ENCODE measurements around the gene PCDHA10.

PCDHA10 gene

GRCh38 chr5:140857177-140857986 lies 1.7 kb downstream of the PCDHA10 start:
- Histone ChIP-seq H2AFZ (ENCODE audit: low read length) (no peak overlapping the region), H3K79me2 (ENCODE audit: insufficient read depth, low read length) (no peaks in the 10 kb centered on the region), H3K4me1 (ENCODE audit: insufficient read depth, low read length, poor library complexity, severe bottlenecking) (no peaks in the 10 kb centered on the region), H3K4me2 (ENCODE audit: low read depth, low read length, poor library complexity, severe bottlenecking) (no peak overlapping the region), H3K27me3 (ENCODE audit: insufficient read depth, low read length, poor library complexity, severe bottlenecking) (no peaks in the 10 kb centered on the region), H3K36me3 (ENCODE audit: insufficient read depth, low read length) (no peaks in the 10 kb centered on the region), H3F3A (ENCODE audit: low read depth) (no peaks in the 10 kb centered on the region), H3K9me2 (replicated peaks; ENCODE audit: low read depth, low read length) (no peaks in the 10 kb centered on the region), H4K20me1 (ENCODE audit: insufficient read depth, low read length, poor library complexity, severe bottlenecking) (no peaks in the 10 kb centered on the region), H3K4me3 (ENCODE audit: low read length, poor library complexity, severe bottlenecking) (no peak overlapping the region), H3K9me3 (ENCODE audit: insufficient read depth, low read depth, low read length) (no peaks in the 10 kb centered on the region), H3K9ac (ENCODE audit: low read depth, low read length, poor library complexity, severe bottlenecking) (no peak overlapping the region)
- TF ChIP-seq, protein P1, sequence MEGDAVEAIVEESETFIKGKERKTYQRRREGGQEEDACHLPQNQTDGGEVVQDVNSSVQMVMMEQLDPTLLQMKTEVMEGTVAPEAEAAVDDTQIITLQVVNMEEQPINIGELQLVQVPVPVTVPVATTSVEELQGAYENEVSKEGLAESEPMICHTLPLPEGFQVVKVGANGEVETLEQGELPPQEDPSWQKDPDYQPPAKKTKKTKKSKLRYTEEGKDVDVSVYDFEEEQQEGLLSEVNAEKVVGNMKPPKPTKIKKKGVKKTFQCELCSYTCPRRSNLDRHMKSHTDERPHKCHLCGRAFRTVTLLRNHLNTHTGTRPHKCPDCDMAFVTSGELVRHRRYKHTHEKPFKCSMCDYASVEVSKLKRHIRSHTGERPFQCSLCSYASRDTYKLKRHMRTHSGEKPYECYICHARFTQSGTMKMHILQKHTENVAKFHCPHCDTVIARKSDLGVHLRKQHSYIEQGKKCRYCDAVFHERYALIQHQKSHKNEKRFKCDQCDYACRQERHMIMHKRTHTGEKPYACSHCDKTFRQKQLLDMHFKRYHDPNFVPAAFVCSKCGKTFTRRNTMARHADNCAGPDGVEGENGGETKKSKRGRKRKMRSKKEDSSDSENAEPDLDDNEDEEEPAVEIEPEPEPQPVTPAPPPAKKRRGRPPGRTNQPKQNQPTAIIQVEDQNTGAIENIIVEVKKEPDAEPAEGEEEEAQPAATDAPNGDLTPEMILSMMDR (conservative IDR thresholded peaks at IDR 0.05; ENCODE audit: low read length), result no peak
- TF ChIP-seq EZH2phosphoT487 (IDR thresholded peaks at IDR 0.05; ENCODE audit: borderline replicate concordance), result no peak

DNA sequence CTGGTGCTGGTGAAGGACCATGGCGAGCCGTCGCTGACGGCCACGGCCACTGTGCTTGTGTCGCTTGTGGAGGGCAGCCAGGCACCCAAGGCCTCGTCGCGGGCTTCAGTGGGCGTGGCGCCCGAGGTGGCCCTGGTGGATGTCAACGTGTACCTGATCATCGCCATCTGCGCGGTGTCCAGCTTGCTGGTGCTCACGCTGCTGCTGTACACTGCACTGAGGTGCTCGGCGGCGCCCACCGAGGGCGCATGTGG lies 2.2 kb downstream of the PCDHA10 start:
- Histone ChIP-seq H3K36me3 (ENCODE audit: insufficient read depth, low read length) (no peaks in the 10 kb centered on the region), H3K4me3 (ENCODE audit: low read length, poor library complexity, severe bottlenecking) (no peak overlapping the region), H3K9me2 (replicated peaks; ENCODE audit: low read depth, low read length) (no peaks in the 10 kb centered on the region), H3K9ac (ENCODE audit: low read depth, low read length, poor library complexity, severe bottlenecking) (no peak overlapping the region), H3K27me3 (ENCODE audit: insufficient read depth, low read length, poor library complexity, severe bottlenecking) (no peaks in the 10 kb centered on the region), H3K4me2 (ENCODE audit: low read depth, low read length, poor library complexity, severe bottlenecking) (no peak overlapping the region), H3K79me2 (ENCODE audit: insufficient read depth, low read length) (no peaks in the 10 kb centered on the region), H4K20me1 (ENCODE audit: insufficient read depth, low read length, poor library complexity, severe bottlenecking) (no peaks in the 10 kb centered on the region), H2AFZ (ENCODE audit: low read length) (no peak overlapping the region), H3F3A (ENCODE audit: low read depth) (no peaks in the 10 kb centered on the region), H3K9me3 (ENCODE audit: insufficient read depth, low read depth, low read length) (no peaks in the 10 kb centered on the region), H3K4me1 (ENCODE audit: insufficient read depth, low read length, poor library complexity, severe bottlenecking) (no peaks in the 10 kb centered on the region)
- TF ChIP-seq EZH2phosphoT487 (IDR thresholded peaks at IDR 0.05; ENCODE audit: borderline replicate concordance), result no peak
- TF ChIP-seq, protein P1 (conservative IDR thresholded peaks at IDR 0.05; ENCODE audit: low read length), result no peak

DNA sequence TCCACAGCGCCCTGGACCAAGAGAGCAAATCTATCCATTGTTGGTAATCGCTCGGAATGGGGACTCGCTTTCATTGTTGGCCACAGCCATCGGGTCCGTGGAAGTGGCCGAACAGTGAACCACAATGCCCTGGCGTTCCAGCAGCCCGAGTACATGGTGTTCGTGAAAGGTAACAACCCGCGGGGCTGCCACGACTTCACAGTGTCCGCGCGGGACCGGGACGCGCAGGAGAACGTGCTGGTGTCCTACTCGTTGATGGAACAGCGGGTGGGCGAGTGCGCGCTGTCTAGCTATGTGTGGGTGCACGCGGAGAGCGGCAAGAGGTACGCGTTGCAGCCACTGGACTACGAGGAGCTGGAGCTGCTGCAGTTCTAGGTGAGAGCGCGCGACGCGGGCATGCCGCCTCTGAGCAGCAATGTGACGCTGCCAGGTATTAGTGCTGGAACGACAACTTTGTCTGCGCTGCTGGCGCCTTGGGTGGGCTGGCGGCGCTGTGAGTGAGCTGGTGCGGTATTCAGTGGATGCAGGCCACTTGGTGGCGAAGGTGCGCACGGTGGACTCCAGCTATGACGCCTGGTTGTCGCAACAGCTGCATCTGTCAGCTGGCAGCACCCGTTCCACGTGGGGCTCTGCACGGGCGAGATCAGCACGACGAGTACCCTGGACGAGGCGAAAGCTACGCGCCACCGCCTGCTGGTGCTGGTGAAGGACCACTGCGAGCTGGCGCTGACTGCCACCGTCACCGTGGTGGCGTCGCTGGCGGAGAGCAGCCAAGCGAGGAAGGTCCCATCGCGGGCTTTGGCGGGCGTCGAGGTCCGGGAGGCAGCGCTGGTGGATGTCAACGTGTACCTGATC lies 7.0 kb downstream of the PCDHA10 start:
- no peaks in the 10 kb centered on the region for H3K9me2 ChIP-seq (replicated peaks; ENCODE audit: low read depth, low read length)
- H3K4me3 ChIP-seq (ENCODE audit: low read length, poor library complexity, severe bottlenecking), result no peak overlapping the region
- H3K79me2 ChIP-seq (ENCODE audit: insufficient read depth, low read length), result no peaks in the 10 kb centered on the region
- H3K27me3 ChIP-seq (ENCODE audit: insufficient read depth, low read length, poor library complexity, severe bottlenecking), result no peaks in the 10 kb centered on the region
- H3F3A ChIP-seq (ENCODE audit: low read depth), result no peaks in the 10 kb centered on the region
- no peaks in the 10 kb centered on the region for H3K4me1 ChIP-seq (ENCODE audit: insufficient read depth, low read length, poor library complexity, severe bottlenecking)
- no peak overlapping the region for H3K9ac ChIP-seq (ENCODE audit: low read depth, low read length, poor library complexity, severe bottlenecking)
- H4K20me1 ChIP-seq (ENCODE audit: insufficient read depth, low read length, poor library complexity, severe bottlenecking), result no peaks in the 10 kb centered on the region
- H3K4me2 ChIP-seq (ENCODE audit: low read depth, low read length, poor library complexity, severe bottlenecking), result no peak overlapping the region
- no peak overlapping the region for H2AFZ ChIP-seq (ENCODE audit: low read length)
- H3K36me3 ChIP-seq (ENCODE audit: insufficient read depth, low read length), result no peaks in the 10 kb centered on the region
- H3K9me3 ChIP-seq (ENCODE audit: insufficient read depth, low read depth, low read length), result no peaks in the 10 kb centered on the region
- TF ChIP-seq, protein P1 (conservative IDR thresholded peaks at IDR 0.05; ENCODE audit: low read length), result no peak
- TF ChIP-seq EZH2phosphoT487 (IDR thresholded peaks at IDR 0.05; ENCODE audit: borderline replicate concordance), result no peak
